Ishikawa (cell line): ENCODE data around the gene SLC30A5.
A peak's percentile ranks its signal among the peaks of the same experiment; 100 is the strongest.

Experiments used
- CEBPB ChIP-seq: IDR thresholded peaks from 2 replicates; pipeline ENCODE4 v1.6.1; 2012
- CREB1 ChIP-seq: IDR thresholded peaks from 2 replicates; pipeline ENCODE4 v1.6.1; 2012; ENCODE audit warnings: low read depth
- EGR1 ChIP-seq: IDR thresholded peaks from 2 replicates; pipeline ENCODE4 v1.6.1; 2012
- EP300 ChIP-seq: IDR thresholded peaks from 2 replicates; pipeline ENCODE4 v1.6.1; 2012; ENCODE audit warnings: borderline replicate concordance
- FOXM1 ChIP-seq: IDR thresholded peaks from 2 replicates; pipeline ENCODE4 v1.6.1; 2012; ENCODE audit warnings: low read depth, borderline replicate concordance
- MAX ChIP-seq: IDR thresholded peaks from 2 replicates; pipeline ENCODE4 v1.6.1; 2012
- NFIC ChIP-seq: IDR thresholded peaks from 2 replicates; pipeline ENCODE4 v1.6.1; 2012
- RAD21 ChIP-seq: IDR thresholded peaks from 2 replicates; pipeline ENCODE4 v1.6.1; 2012; ENCODE audit warnings: low read depth
- REST ChIP-seq: IDR thresholded peaks from 2 replicates; pipeline ENCODE4 v1.6.1; 2012; ENCODE audit warnings: low read depth, mild to moderate bottlenecking
- TAF1 ChIP-seq: IDR thresholded peaks from 2 replicates; pipeline ENCODE4 v1.6.1; 2012; ENCODE audit warnings: low read depth, mild to moderate bottlenecking
- TCF12 ChIP-seq: IDR thresholded peaks from 2 replicates; pipeline ENCODE4 v1.6.1; 2012; ENCODE audit warnings: low read depth
- TEAD4 ChIP-seq: IDR thresholded peaks from 2 replicates; pipeline ENCODE4 v1.6.1; 2012
- USF1 ChIP-seq: IDR thresholded peaks from 2 replicates; pipeline ENCODE4 v1.6.1; 2012
- YY1 ChIP-seq: IDR thresholded peaks from 2 replicates; pipeline ENCODE4 v1.6.1; 2012; ENCODE audit warnings: low read depth
- ZBTB7A ChIP-seq: IDR thresholded peaks from 2 replicates; pipeline ENCODE4 v1.6.1; 2012; ENCODE audit warnings: low read depth

SLC30A5 gene

GRCh38 chr5:69093771-69094482 is at the start of gene SLC30A5:
TSS of gene SLC30A5 (plus strand) at chr5:69094014. CDS start at chr5:69094256, 242 bp downstream.
- TF ChIP-seq CEBPB = no peak
- peak; percentile 47; the same call in 1 of the 2 replicates for TF ChIP-seq TEAD4
- TF ChIP-seq NFIC = peak; percentile 71
- TF ChIP-seq USF1 = 0 out of 2 replicates have a peak, but pooled peaks have one; percentile 3
- 0 out of 2 replicates have a peak, but pooled peaks have one; percentile 34 for TF ChIP-seq TCF12
- TF ChIP-seq ZBTB7A = 0 out of 2 replicates have a peak, but pooled peaks have one; percentile 45
- peak; percentile 80 for TF ChIP-seq TAF1
- no peak for TF ChIP-seq EGR1
- peak; percentile 92 for TF ChIP-seq RAD21
- TF ChIP-seq FOXM1 = no peak
- TF ChIP-seq REST = no peak
- TF ChIP-seq CREB1 = peak; percentile 83
- peak; percentile 63; the same call in 1 of the 2 replicates for TF ChIP-seq YY1
- TF ChIP-seq EP300 = no peak; the same call in 1 of the 2 replicates
- TF ChIP-seq MAX = peak; percentile 90

- TF ChIP-seq NFIC (no peak), YY1 (peak; percentile 55; the same call in 1 of the 2 replicates), EGR1 (no peak)
Observed at GRCh38 chr5:69046375-69046957, 47.3 kb upstream of the SLC30A5 start.

GRCh38 chr5:69048230-69048629 is 45.6 kb upstream of the SLC30A5 start:
- TF ChIP-seq YY1 (no peak), RAD21 (peak; percentile 25; the same call in 1 of the 2 replicates)

- TF ChIP-seq YY1 = no peak
- TF ChIP-seq REST = no peak
- TF ChIP-seq USF1 = no peak
- no peak for TF ChIP-seq ZBTB7A
- TF ChIP-seq TAF1 = no peak
- TF ChIP-seq FOXM1 = no peak
- no peak for TF ChIP-seq CEBPB
- no peak for TF ChIP-seq MAX
- TF ChIP-seq EGR1 = no peak
- no peak for TF ChIP-seq CREB1
- no peak for TF ChIP-seq TCF12
- TF ChIP-seq TEAD4 = no peak
- no peak for TF ChIP-seq EP300
- TF ChIP-seq NFIC = no peak
- no peak for TF ChIP-seq RAD21
Observed at GRCh38 chr5:69049151-69049550, 44.7 kb upstream of the SLC30A5 start.

GRCh38 chr5:69049796-69050195 is 44.0 kb upstream of the SLC30A5 start:
- TF ChIP-seq TCF12 (no peak), TAF1 (no peak), RAD21 (no peak), ZBTB7A (no peak), MAX (no peak), EP300 (no peak), CEBPB (no peak), USF1 (no peak), NFIC (no peak), FOXM1 (no peak), REST (no peak), YY1 (no peak), TEAD4 (no peak), CREB1 (no peak), EGR1 (no peak)
